Amniotic epithelial cell (primary cell): ENCODE data around the gene PIP4K2A.

ENCODE experiments used
- DNase-seq: peaks from one replicate; pipeline ENCODE4 v3.0.0-alpha.2; 2010; ENCODE audit warnings: low read depth

Gene PIP4K2A

DNA sequence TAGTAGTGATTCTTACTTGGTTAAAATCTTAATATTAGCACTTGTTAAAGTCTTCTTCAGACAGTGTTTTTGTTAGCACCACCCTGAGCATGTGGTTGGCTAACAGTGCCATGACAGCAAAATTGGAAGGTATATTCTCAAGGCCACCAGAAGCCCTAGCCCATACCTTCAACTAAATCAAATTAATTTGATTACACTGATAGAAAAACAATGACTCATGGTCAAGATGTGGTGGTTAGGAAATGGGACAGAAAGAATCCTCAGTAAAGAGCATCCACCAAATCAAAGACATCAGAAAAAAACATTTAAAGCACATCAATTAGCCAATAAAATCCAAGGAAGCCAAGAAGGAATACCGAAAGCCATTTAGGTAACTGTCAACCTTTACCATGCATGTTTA lies 75.5 kb downstream of the PIP4K2A start:
- no peak for DNase-seq

GRCh38 chr10:22637491-22637890 lies 76.9 kb downstream of the PIP4K2A start:
- no peak for DNase-seq

- no peak for DNase-seq
These were observed 78.7 kb downstream of the PIP4K2A start for GRCh38 chr10:22635650-22636049.

DNA sequence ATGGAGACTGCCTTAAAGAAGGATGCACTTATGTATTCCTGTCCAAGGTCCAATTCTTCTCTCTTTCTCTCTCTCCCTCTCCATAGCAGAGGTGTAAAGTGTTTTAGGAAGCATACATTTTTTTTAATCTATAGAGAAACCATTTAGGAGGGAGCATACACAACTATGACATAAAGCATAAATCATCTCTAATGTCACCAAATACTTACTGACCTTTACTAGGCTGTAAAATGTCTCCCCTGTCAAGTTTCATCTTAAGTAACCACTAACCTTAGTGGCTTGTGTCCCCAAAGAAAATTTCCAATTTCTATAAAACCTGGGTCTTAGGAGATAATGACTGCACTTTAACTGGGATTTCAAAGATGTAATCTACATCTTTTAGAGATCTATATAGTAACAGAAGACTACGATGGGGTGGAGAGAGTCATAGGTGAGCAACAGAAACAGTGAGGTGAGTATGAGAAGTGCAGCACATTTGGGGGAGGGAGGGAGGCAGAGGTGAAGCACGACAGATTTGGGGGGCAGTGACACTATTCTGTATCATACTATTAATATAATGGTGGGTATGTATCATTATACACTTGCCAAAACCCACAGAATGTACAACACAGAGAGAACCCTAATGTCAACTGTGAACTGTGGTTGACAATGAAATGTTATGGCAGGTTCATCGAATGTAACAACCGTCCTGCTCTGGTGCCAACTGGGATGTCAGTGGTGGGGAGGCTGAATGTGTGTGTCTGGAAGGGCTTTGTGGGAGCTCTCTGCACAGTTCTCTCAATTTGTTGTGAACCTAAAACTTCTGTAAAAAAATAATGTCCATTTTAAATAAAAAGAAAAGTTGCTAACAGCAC lies 79.5 kb downstream of the PIP4K2A start:
- DNase-seq, result no peak

DNA sequence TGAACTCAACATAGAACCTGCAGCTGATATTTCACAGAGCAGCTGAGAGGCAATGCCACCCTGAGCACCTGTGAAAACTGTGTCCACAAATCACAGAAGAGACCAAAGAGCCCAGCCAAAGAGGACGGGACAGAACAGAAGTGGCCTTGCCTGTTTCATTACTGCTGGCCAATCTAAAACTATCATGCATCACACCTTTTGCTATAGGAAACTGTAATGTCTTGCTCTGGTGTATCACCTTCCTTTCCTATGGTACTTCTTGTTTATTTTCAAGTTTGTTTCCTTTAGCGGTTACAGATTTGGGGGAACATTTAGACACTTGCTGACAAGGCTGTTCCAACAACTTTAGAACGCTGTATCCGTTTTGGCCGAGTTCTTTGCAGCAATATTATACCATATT lies 80.3 kb downstream of the PIP4K2A start:
- DNase-seq, result no peak

- no peak for DNase-seq
These were observed 80.8 kb downstream of the PIP4K2A start for GRCh38 chr10:22633528-22633927.

- DNase-seq, result no peak
These were observed 81.3 kb downstream of the PIP4K2A start for GRCh38 chr10:22633106-22633505.

DNA sequence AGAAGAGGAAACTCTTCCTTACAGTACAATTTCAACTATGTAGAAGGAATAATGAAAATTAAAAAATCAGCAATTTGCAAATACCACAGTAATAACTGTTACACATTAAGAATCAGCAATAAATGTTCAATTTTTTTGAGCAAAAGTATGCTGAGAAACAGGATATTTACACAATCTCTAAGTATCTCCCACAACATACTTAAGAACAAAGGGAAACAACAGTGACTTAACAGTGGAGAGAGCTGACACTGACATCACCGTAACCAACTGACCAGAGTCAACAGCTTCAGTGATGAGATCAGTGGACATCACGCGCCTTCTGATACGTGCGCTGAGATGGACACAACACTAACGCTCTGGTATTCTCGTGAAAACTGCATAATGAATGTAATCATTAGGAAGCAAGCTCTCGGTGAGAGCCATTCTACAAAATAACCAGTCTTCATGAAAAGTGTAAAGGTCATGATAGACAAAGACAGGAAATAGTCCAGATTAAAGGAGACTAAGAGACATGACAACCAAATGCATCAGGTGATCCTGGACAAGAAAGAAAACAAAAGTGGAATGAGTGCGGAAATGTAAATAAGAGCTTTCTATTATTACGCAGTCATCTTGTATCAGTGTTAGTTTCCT lies 82.6 kb downstream of the PIP4K2A start:
- DNase-seq, result no peak

GRCh38 chr10:22631185-22631584 lies 83.2 kb downstream of the PIP4K2A start:
- no peak for DNase-seq

GRCh38 chr10:22630234-22631174 lies 83.9 kb downstream of the PIP4K2A start:
- peak; percentile 38 for DNase-seq

- DNase-seq, result no peak
These were observed 84.5 kb downstream of the PIP4K2A start for GRCh38 chr10:22629852-22630233.

DNA sequence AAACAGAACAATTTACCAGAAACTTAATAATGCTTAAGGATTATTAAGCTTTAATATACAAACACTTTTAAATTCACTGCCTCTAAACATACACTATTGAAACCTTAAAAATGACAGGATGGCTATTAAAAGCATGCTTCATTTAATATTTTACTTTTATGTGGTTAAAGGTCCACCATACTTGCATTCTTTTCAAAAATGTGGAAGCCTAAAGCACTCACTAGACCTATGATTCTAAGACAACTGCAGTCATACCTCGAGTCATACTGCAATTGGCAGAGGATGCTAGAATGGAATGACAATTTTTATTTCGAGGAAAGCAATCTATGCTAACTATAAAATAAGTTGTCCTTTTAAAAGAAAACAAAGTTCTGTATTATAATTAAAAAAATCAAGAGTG lies 85.3 kb downstream of the PIP4K2A start:
- no peak for DNase-seq

- no peak for DNase-seq
These were observed 86.1 kb downstream of the PIP4K2A start for GRCh38 chr10:22628309-22628708.

- no peak for DNase-seq
These were observed 87.6 kb downstream of the PIP4K2A start for GRCh38 chr10:22626784-22627183.

- DNase-seq, result no peak
These were observed 88.7 kb downstream of the PIP4K2A start for GRCh38 chr10:22625516-22626290.

GRCh38 chr10:22624287-22624738 lies 90.1 kb downstream of the PIP4K2A start:
- DNase-seq, result peak; percentile 63

DNA sequence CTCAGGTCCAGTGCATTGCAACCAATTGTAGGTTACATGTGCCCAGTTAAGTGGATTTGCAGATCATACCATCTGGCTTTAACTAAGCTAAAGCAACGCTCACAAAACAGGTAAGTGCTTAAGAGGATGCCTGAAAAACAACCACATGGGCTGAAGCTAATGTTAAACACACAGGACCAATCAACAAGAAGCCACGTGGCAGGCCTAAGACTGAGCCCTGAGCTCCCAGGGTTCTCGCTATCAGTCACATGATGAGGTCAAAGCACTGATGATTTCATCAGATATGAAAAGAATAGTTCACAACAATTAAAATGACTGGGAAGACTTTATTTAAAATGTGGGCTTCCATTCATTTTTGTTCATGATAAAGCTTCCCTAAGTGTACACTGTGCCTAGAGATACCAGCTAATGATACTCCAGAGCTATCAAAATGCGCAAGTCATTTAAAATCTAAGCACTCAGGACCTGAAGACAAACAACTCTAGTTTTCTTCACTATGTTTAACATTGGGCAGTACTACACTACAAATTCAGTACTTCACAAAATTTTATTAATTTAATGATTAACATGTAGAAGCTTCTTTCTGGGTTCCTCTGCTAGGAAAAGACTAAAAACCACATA lies 90.6 kb downstream of the PIP4K2A start:
- no peak for DNase-seq

GRCh38 chr10:22622242-22622806 lies 92.1 kb downstream of the PIP4K2A start:
- no peak for DNase-seq

- DNase-seq, result no peak
These were observed 92.7 kb downstream of the PIP4K2A start for GRCh38 chr10:22621726-22622125.

GRCh38 chr10:22620929-22621328 lies 93.4 kb downstream of the PIP4K2A start:
- DNase-seq, result no peak
